Esophagus squamous epithelium (tissue), 5 donors: ENCODE measurements around the gene GAL. TPM values are rescaled to one million over a fixed set of nuclear protein-coding genes. Genes with fewer than 3 reads are reported as not detected.

Experiments used
- DNase-seq: peaks from one replicate; lab custom pipeline; 2025; lab: John Stamatoyannopoulos, UW
- H3K27ac ChIP-seq, 4 donors: fragments of 200-600 bp; sonication (generic); one replicate each; pipeline ENCODE4 v1.5.1; 2016 to 2019; ENCODE audit warnings: mild to moderate bottlenecking in 1 of 4
- H3K27me3 ChIP-seq, 4 donors: fragments of 200-600 bp; sonication (generic); 1 replicate in 3 of 4; 2 replicates in 1 of 4; pipeline versions ENCODE4 v1.5.1 to v1.6.0; 2017 to 2021; ENCODE audit warnings: antibody characterized with exemption in 1 of 4
- H3K36me3 ChIP-seq, 3 donors: fragments of 200-600 bp; sonication (generic); one replicate each; pipeline ENCODE4 v1.5.1; 2016 to 2019
- H3K4me1 ChIP-seq, 3 donors: fragments of 200-600 bp; sonication (generic); one replicate each; pipeline ENCODE4 v1.5.1; 2017 to 2019
- H3K4me3 ChIP-seq, 4 donors: fragments of 200-600 bp; sonication (generic); 1 replicate in 3 of 4; 2 replicates in 1 of 4; pipeline ENCODE4 v1.5.1; 2016 to 2019; ENCODE audit warnings: mild to moderate bottlenecking in 2 of 4, moderate library complexity in 1 of 4
- H3K9me3 ChIP-seq, 3 donors: fragments of 200-600 bp; sonication (generic); one replicate each; pipeline ENCODE4 v1.5.1; 2016 to 2019
- CTCF ChIP-seq, 6 experiments: fragments of 450-650 bp in 4 of 6; fragments of 200-600 bp in 2 of 6; sonication (generic) in 2 of 6; IDR thresholded peaks; one replicate each; pipeline ENCODE4 v1.5.1; 2016 to 2019; ENCODE audit warnings: antibody characterized with exemption in 6 of 6, mild to moderate bottlenecking in 4 of 6, moderate library complexity in 4 of 6
- POLR2A ChIP-seq, 4 donors: fragments of 450-650 bp; IDR thresholded peaks; one replicate each; pipeline ENCODE4 v1.6.1; 2017; ENCODE audit warnings: antibody characterized with exemption in 4 of 4, mild to moderate bottlenecking in 4 of 4, moderate library complexity in 3 of 4
- WGBS, 2 donors: methylation state at CpG; one replicate each; pipeline ENCODE4 v1.1.5; 2018; 5-methylcytosine and 5-hydroxymethylcytosine counted together
- intact Hi-C: fragments of 100-400 bp; cut with DNase I; formaldehyde crosslinking; loops from one replicate; pipeline ENCODE4 v1.15.0; 2022
- total RNA-seq, 4 donors: library from RNA; depleted of rRNA; stranded (reverse); fragments of >200 nt; gene quantifications; one replicate each; pipeline ENCODE4 v1.1.0, GENCODE V29; 2016
- donor health status: DM: yes; HTN: yes; CAD: no.

Gene GAL
- total RNA-seq, 4 donors from 2014 or later, result 2.2 TPM; not detected in 3

GRCh38 chr11:68682531-68682961 lies 1.8 kb upstream of the GAL start:
- Histone ChIP-seq H3K9me3 (no peaks in the 10 kb centered on the region), H3K36me3 (no peaks in the 10 kb centered on the region), H3K27ac (no peak overlapping the region), H3K4me3 (no peak overlapping the region), H3K4me1 (peaks cover 5 to 18% (median 11%) of the 10 kb centered on the region in 3 donors), H3K27me3 (peaks cover 14 to 53% (median 17%) of the 10 kb centered on the region in 4 donors)
- intact Hi-C loops, result no loop called here
- TF ChIP-seq CTCF (IDR thresholded peaks at IDR 0.05) (no peak), POLR2A (IDR thresholded peaks at IDR 0.05) (no peak)
- no peak for DNase-seq
- WGBS, 2 donors, result 45 to 75% methylated on average over 1 to 9 of the region's 9 CpGs

GRCh38 chr11:68683121-68683520 lies 1.2 kb upstream of the GAL start:
- no peak for DNase-seq
- TF ChIP-seq POLR2A (IDR thresholded peaks at IDR 0.05) (no peak), CTCF (IDR thresholded peaks at IDR 0.05) (no peak)
- Histone ChIP-seq H3K36me3 (no peaks in the 10 kb centered on the region), H3K9me3 (no peaks in the 10 kb centered on the region), H3K4me1 (peaks cover 5 to 15% (median 11%) of the 10 kb centered on the region in 3 donors), H3K4me3 (no peak overlapping the region), H3K27me3 (peaks cover 14 to 59% (median 17%) of the 10 kb centered on the region in 4 donors), H3K27ac (no peak overlapping the region)
- intact Hi-C loops, result no loop called here
- 86% methylated on average over 1 of the region's 7 CpGs; no CpG with 5 or more reads in 1 of the 2 donors for WGBS, 2 donors

- Histone ChIP-seq H3K27me3 (peaks cover 14 to 65% (median 17%) of the 10 kb centered on the region in 4 donors), H3K27ac (no peak overlapping the region), H3K4me1 (peaks cover 5 to 15% (median 11%) of the 10 kb centered on the region in 3 donors), H3K4me3 (peak overlapping the region in 3 of 4 donors; percentile 23 to 60 (median 50)), H3K36me3 (no peaks in the 10 kb centered on the region), H3K9me3 (no peaks in the 10 kb centered on the region)
- WGBS, 2 donors, result 45% methylated on average over 13 of the region's 37 CpGs; no CpG with 5 or more reads in 1 of the 2 donors
- no peak for TF ChIP-seq CTCF (IDR thresholded peaks at IDR 0.05)
- TF ChIP-seq POLR2A (IDR thresholded peaks at IDR 0.05), result no peak
- intact Hi-C loops, result no loop called here
- no peak for DNase-seq
Measured at GRCh38 chr11:68683536-68684384, 584 bp upstream of the GAL start.

- Histone ChIP-seq H3K4me3 (no peak overlapping the region), H3K36me3 (no peaks in the 10 kb centered on the region), H3K27me3 (peaks cover 14 to 81% (median 17%) of the 10 kb centered on the region in 4 donors), H3K27ac (no peak overlapping the region), H3K9me3 (no peaks in the 10 kb centered on the region), H3K4me1 (peaks cover 5 to 15% (median 11%) of the 10 kb centered on the region in 3 donors)
- no peak for TF ChIP-seq CTCF (IDR thresholded peaks at IDR 0.05)
- TF ChIP-seq POLR2A (IDR thresholded peaks at IDR 0.05), result no peak
- WGBS, 2 donors, result 87% methylated on average over 15 of the region's 18 CpGs
- no peak for DNase-seq
- intact Hi-C loops, result no loop called here
Measured at GRCh38 chr11:68685656-68686380, 1.5 kb downstream of the GAL start.
